NT2/D1 (cell line): ENCODE data around the gene HSD17B12.

Experiments used
- SUZ12 ChIP-seq: IDR thresholded peaks from 2 replicates; pipeline ENCODE4 v1.6.1; 2011; ENCODE audit not compliant: insufficient read length, insufficient read depth; ENCODE audit errors: extremely low read depth
- ZNF274 ChIP-seq: IDR thresholded peaks from 2 replicates; pipeline ENCODE4 v1.6.1; 2011; ENCODE audit warnings: mild to moderate bottlenecking, low read depth, low read length

GRCh38 chr11:43787824-43788223, 107.3 kb downstream of the HSD17B12 start:
- no peak for TF ChIP-seq SUZ12
- no peak for TF ChIP-seq ZNF274
